Endothelial cell of umbilical vein (primary cell): ENCODE results near the gene MRC2.

Experiments used
- EZH2 ChIP-seq: IDR thresholded peaks from 2 replicates; pipeline ENCODE4 v1.6.1; 2012; ENCODE audit warnings: borderline replicate concordance, low read depth, mild to moderate bottlenecking, moderate library complexity, low read length, inconsistent platforms; ENCODE audit not compliant: severe bottlenecking
- FOS ChIP-seq: IDR thresholded peaks from 2 replicates; pipeline ENCODE4 v1.6.1; 2011; ENCODE audit warnings: mild to moderate bottlenecking, low read length, moderate library complexity, borderline replicate concordance; ENCODE audit not compliant: insufficient read depth
- GATA2 ChIP-seq: IDR thresholded peaks from 2 replicates; pipeline ENCODE4 v1.7.0; 2011; ENCODE audit warnings: low read depth, mild to moderate bottlenecking, moderate library complexity, mixed read lengths, low read length; ENCODE audit not compliant: insufficient read length, insufficient read depth
- JUN ChIP-seq: IDR thresholded peaks from 2 replicates; pipeline ENCODE4 v1.6.1; 2011; ENCODE audit warnings: borderline replicate concordance, low read depth; ENCODE audit not compliant: insufficient read length, insufficient read depth
- MYC ChIP-seq: IDR thresholded peaks from one replicate; pipeline ENCODE4 v1.6.1; 2011; ENCODE audit warnings: mild to moderate bottlenecking, low read depth, low read length
- POLR2A ChIP-seq: IDR thresholded peaks from 2 replicates; pipeline ENCODE4 v1.6.1; 2012; ENCODE audit warnings: low read depth, mild to moderate bottlenecking, control low read depth, low read length
- POLR2AphosphoS5 ChIP-seq: IDR thresholded peaks from 2 replicates; pipeline ENCODE4 v1.6.1; 2012; ENCODE audit warnings: low read depth, mild to moderate bottlenecking, control low read depth, low read length, moderate library complexity; ENCODE audit not compliant: insufficient read depth
- TF ChIP-seq, protein P1 (sequence below), 2 donors: IDR thresholded peaks; 1 replicate in 1 of 2; 2 replicates in 1 of 2; pipeline ENCODE4 v1.5.1; 2011; ENCODE audit warnings: low read length in 2 of 2, mild to moderate bottlenecking in 2 of 2, moderate library complexity in 2 of 2, control low read depth in 1 of 2, inconsistent platforms in 1 of 2, low read depth in 1 of 2; ENCODE audit not compliant: insufficient read depth in 1 of 2; ENCODE audit errors: extremely low read depth in 1 of 2
- TF ChIP-seq, protein P2 (sequence below): IDR thresholded peaks from 2 replicates; pipeline ENCODE4 v1.6.1; 2011; ENCODE audit not compliant: insufficient read depth, insufficient read length

- TF ChIP-seq EZH2: no peak
- TF ChIP-seq, protein P1, sequence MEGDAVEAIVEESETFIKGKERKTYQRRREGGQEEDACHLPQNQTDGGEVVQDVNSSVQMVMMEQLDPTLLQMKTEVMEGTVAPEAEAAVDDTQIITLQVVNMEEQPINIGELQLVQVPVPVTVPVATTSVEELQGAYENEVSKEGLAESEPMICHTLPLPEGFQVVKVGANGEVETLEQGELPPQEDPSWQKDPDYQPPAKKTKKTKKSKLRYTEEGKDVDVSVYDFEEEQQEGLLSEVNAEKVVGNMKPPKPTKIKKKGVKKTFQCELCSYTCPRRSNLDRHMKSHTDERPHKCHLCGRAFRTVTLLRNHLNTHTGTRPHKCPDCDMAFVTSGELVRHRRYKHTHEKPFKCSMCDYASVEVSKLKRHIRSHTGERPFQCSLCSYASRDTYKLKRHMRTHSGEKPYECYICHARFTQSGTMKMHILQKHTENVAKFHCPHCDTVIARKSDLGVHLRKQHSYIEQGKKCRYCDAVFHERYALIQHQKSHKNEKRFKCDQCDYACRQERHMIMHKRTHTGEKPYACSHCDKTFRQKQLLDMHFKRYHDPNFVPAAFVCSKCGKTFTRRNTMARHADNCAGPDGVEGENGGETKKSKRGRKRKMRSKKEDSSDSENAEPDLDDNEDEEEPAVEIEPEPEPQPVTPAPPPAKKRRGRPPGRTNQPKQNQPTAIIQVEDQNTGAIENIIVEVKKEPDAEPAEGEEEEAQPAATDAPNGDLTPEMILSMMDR (IDR thresholded peaks at IDR 0.05; ENCODE audit: extremely low read depth in 1 of 2, insufficient read depth in 1 of 2, low read depth in 1 of 2, low read length in 2 of 2): no peak
- no peak for TF ChIP-seq POLR2AphosphoS5
- TF ChIP-seq FOS: no peak
- no peak for TF ChIP-seq POLR2A
- no peak for TF ChIP-seq GATA2
- TF ChIP-seq, protein P2, sequence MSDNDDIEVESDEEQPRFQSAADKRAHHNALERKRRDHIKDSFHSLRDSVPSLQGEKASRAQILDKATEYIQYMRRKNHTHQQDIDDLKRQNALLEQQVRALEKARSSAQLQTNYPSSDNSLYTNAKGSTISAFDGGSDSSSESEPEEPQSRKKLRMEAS: no peak
- no peak for TF ChIP-seq JUN
- TF ChIP-seq MYC: no peak
Observed at GRCh38 chr17:62599964-62600657, 27.4 kb upstream of the MRC2 start.
